HG03095 (cell line): ENCODE measurements around the gene SYF2.
"Not testable (repeated sequence)": the region's sequence is repeated elsewhere in the genome, so short reads cannot be mapped to it uniquely, and the experiment has no call there.

Experiments
- ATAC-seq: cut with Tn5 transposase; IDR thresholded peaks from one replicate; pipeline ENCODE4 v1.9.1; 2021; ENCODE audit warnings: moderate library complexity; ENCODE audit not compliant: unreplicated experiment

Gene SYF2

GRCh38 chr1:25232027-25232865 is at the start of gene SYF2:
TSS of gene SYF2 (minus strand) at chr1:25232502. CDS start at chr1:25232467, 35 bp downstream.
- ATAC-seq: peak; percentile 71

GRCh38 chr1:25279693-25280111 is 47.4 kb upstream of the SYF2 start:
- ATAC-seq: not testable (repeated sequence)

- ATAC-seq: not testable (repeated sequence)
Measured at GRCh38 chr1:25278790-25279189, 46.5 kb upstream of the SYF2 start.

GRCh38 chr1:25278358-25278757 is 46.1 kb upstream of the SYF2 start:
- not testable (repeated sequence) for ATAC-seq

GRCh38 chr1:25277295-25277694 is 45.0 kb upstream of the SYF2 start:
- not testable (repeated sequence) for ATAC-seq

- not testable (repeated sequence) for ATAC-seq
Measured at GRCh38 chr1:25275648-25276047, 43.3 kb upstream of the SYF2 start.

GRCh38 chr1:25272238-25272637 is 39.9 kb upstream of the SYF2 start, which contains the start of gene RHD:
TSS of gene RHD (plus strand) at chr1:25272509. CDS start at chr1:25272548, 39 bp downstream.
- not testable (repeated sequence) for ATAC-seq

- not testable (repeated sequence) for ATAC-seq
Measured at GRCh38 chr1:25268143-25268760, 36.0 kb upstream of the SYF2 start.

- peak; percentile 59 for ATAC-seq
Measured at GRCh38 chr1:25267288-25268142, 35.2 kb upstream of the SYF2 start.

GRCh38 chr1:25266554-25267287 is 34.4 kb upstream of the SYF2 start:
- ATAC-seq: peak; percentile 23

- not testable (repeated sequence) for ATAC-seq
Measured at GRCh38 chr1:25260336-25260735, 28.0 kb upstream of the SYF2 start.

- not testable (repeated sequence) for ATAC-seq
Measured at GRCh38 chr1:25259813-25260212, 27.5 kb upstream of the SYF2 start.

GRCh38 chr1:25257196-25257595 is 24.9 kb upstream of the SYF2 start:
- no peak for ATAC-seq

GRCh38 chr1:25256578-25256965 is 24.3 kb upstream of the SYF2 start:
- ATAC-seq: no peak

GRCh38 chr1:25255706-25256577 is 23.6 kb upstream of the SYF2 start:
- ATAC-seq: no peak

- no peak for ATAC-seq
Measured at GRCh38 chr1:25253911-25254310, 21.6 kb upstream of the SYF2 start.

GRCh38 chr1:25247829-25248754 is 15.8 kb upstream of the SYF2 start:
- ATAC-seq: peak; percentile 38
